ENCODE measurements around the gene MICAL2.

MICAL2 gene

GRCh38 chr11:12274558-12275197, 164.3 kb downstream of the MICAL2 start:
- TF ChIP-seq POLR2AphosphoS5 (IDR thresholded peaks at IDR 0.05; ENCODE audit: low read depth, low read length): no peak
- no peak for TF ChIP-seq POLR2A (IDR thresholded peaks at IDR 0.05; ENCODE audit: low read depth, low read length)
- TF ChIP-seq TAF1 (IDR thresholded peaks at IDR 0.05; ENCODE audit: low read depth, low read length): no peak
- no peak for TF ChIP-seq PAX5 (IDR thresholded peaks at IDR 0.05; ENCODE audit: insufficient read depth, low read length, severe bottlenecking)
- no peak for TF ChIP-seq POU2F2 (IDR thresholded peaks at IDR 0.05; ENCODE audit: low read depth, low read length)
- no peak for TF ChIP-seq SPI1 (IDR thresholded peaks at IDR 0.05; ENCODE audit: low read depth, low read length)
- no peak for FAIRE-seq
- DNase-seq (ENCODE audit: insufficient read length, low spot score): no peak

DNA sequence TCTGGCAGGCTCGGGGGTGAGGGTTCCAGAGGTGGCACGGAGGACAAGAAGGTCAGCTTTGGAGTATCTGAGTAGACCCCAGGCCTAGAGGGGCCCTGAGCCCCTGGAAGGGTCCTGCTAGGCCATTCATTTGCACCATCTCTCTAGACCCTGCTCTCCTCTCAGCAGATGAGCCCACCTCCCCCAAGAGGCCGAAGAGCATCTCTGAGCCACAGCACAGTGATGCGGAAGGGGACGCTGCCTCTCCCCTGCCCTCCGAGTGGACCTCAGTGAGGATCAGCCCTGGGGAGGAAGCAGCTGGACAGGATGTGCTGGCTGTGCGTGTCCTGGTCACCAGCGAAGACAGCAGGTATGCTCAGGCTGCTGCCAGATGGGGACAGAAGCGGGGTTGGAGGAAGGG, 165.4 kb downstream of the MICAL2 start:
- no peak for TF ChIP-seq POLR2AphosphoS5 (IDR thresholded peaks at IDR 0.05; ENCODE audit: low read depth, low read length)
- no peak for TF ChIP-seq POLR2A (IDR thresholded peaks at IDR 0.05; ENCODE audit: low read depth, low read length)
- no peak for TF ChIP-seq PAX5 (IDR thresholded peaks at IDR 0.05; ENCODE audit: insufficient read depth, low read length, severe bottlenecking)
- no peak for TF ChIP-seq SPI1 (IDR thresholded peaks at IDR 0.05; ENCODE audit: low read depth, low read length)
- no peak for TF ChIP-seq TAF1 (IDR thresholded peaks at IDR 0.05; ENCODE audit: low read depth, low read length)
- TF ChIP-seq POU2F2 (IDR thresholded peaks at IDR 0.05; ENCODE audit: low read depth, low read length): no peak
- FAIRE-seq: no peak
- DNase-seq (ENCODE audit: insufficient read length, low spot score): no peak

DNA sequence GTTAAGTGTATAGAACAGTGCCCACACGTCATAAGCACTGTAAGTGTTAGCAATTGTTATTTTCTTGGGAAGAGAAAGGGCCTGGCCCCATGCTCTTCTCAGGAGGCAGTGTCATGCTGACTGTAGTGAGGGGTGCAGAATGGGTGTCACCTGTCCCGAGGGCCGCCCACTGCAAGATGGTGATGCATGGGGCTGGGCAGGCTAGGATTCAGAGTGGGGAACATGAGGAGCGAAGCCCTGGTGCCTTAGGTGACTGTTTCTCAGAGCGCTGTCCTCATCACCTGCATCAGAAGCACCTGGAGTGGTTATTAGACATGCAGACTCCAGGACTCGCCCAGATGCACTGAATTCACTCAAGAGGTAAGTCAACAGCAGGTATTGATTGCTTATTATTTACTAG, 166.0 kb downstream of the MICAL2 start:
- DNase-seq (ENCODE audit: insufficient read length, low spot score) (no peak), FAIRE-seq (no peak)
- no peak for TF ChIP-seq TAF1 (IDR thresholded peaks at IDR 0.05; ENCODE audit: low read depth, low read length)
- TF ChIP-seq PAX5 (IDR thresholded peaks at IDR 0.05; ENCODE audit: insufficient read depth, low read length, severe bottlenecking): no peak
- TF ChIP-seq POU2F2 (IDR thresholded peaks at IDR 0.05; ENCODE audit: low read depth, low read length): no peak
- no peak for TF ChIP-seq POLR2A (IDR thresholded peaks at IDR 0.05; ENCODE audit: low read depth, low read length)
- TF ChIP-seq POLR2AphosphoS5 (IDR thresholded peaks at IDR 0.05; ENCODE audit: low read depth, low read length): no peak
- no peak for TF ChIP-seq SPI1 (IDR thresholded peaks at IDR 0.05; ENCODE audit: low read depth, low read length)

- DNase-seq (ENCODE audit: insufficient read length, low spot score): no peak
- no peak for FAIRE-seq
- TF ChIP-seq PAX5 (IDR thresholded peaks at IDR 0.05; ENCODE audit: insufficient read depth, low read length, severe bottlenecking): no peak
- no peak for TF ChIP-seq POLR2AphosphoS5 (IDR thresholded peaks at IDR 0.05; ENCODE audit: low read depth, low read length)
- no peak for TF ChIP-seq SPI1 (IDR thresholded peaks at IDR 0.05; ENCODE audit: low read depth, low read length)
- TF ChIP-seq TAF1 (IDR thresholded peaks at IDR 0.05; ENCODE audit: low read depth, low read length): no peak
- TF ChIP-seq POLR2A (IDR thresholded peaks at IDR 0.05; ENCODE audit: low read depth, low read length): no peak
- TF ChIP-seq POU2F2 (IDR thresholded peaks at IDR 0.05; ENCODE audit: low read depth, low read length): no peak
Observed at GRCh38 chr11:12276831-12277475, 166.6 kb downstream of the MICAL2 start.

GRCh38 chr11:12278766-12279671, 168.6 kb downstream of the MICAL2 start:
- TF ChIP-seq TAF1 (IDR thresholded peaks at IDR 0.05; ENCODE audit: low read depth, low read length): no peak
- no peak for TF ChIP-seq POLR2AphosphoS5 (IDR thresholded peaks at IDR 0.05; ENCODE audit: low read depth, low read length)
- no peak for TF ChIP-seq SPI1 (IDR thresholded peaks at IDR 0.05; ENCODE audit: low read depth, low read length)
- no peak for TF ChIP-seq PAX5 (IDR thresholded peaks at IDR 0.05; ENCODE audit: insufficient read depth, low read length, severe bottlenecking)
- TF ChIP-seq POU2F2 (IDR thresholded peaks at IDR 0.05; ENCODE audit: low read depth, low read length): no peak
- TF ChIP-seq POLR2A (IDR thresholded peaks at IDR 0.05; ENCODE audit: low read depth, low read length): no peak
- DNase-seq (ENCODE audit: insufficient read length, low spot score) (no peak), FAIRE-seq (no peak)

DNA sequence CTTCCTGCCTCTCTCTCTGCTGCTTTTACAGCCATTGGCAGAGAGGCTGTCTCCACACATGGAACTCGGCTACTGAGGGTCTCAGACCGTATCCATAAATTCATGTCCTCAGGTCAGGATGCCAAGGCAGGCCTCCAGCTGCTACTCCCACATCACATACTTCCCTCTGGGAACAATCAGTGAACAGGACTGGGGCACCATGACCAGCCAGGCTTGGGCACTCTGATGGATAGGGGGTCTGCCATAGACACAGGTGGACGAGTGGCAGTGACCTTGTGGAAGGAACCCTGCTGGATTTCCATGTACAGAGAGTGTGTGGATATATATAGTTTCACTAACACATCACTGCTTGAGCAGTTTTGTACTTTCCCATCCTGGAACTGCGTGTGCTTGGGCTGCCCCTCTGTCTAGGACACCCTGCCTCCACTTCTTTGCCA, 169.3 kb downstream of the MICAL2 start:
- FAIRE-seq (no peak), DNase-seq (ENCODE audit: insufficient read length, low spot score) (no peak)
- TF ChIP-seq POLR2A (IDR thresholded peaks at IDR 0.05; ENCODE audit: low read depth, low read length) (no peak), POLR2AphosphoS5 (IDR thresholded peaks at IDR 0.05; ENCODE audit: low read depth, low read length) (no peak), POU2F2 (IDR thresholded peaks at IDR 0.05; ENCODE audit: low read depth, low read length) (no peak), PAX5 (IDR thresholded peaks at IDR 0.05; ENCODE audit: insufficient read depth, low read length, severe bottlenecking) (no peak), SPI1 (IDR thresholded peaks at IDR 0.05; ENCODE audit: low read depth, low read length) (no peak)

DNA sequence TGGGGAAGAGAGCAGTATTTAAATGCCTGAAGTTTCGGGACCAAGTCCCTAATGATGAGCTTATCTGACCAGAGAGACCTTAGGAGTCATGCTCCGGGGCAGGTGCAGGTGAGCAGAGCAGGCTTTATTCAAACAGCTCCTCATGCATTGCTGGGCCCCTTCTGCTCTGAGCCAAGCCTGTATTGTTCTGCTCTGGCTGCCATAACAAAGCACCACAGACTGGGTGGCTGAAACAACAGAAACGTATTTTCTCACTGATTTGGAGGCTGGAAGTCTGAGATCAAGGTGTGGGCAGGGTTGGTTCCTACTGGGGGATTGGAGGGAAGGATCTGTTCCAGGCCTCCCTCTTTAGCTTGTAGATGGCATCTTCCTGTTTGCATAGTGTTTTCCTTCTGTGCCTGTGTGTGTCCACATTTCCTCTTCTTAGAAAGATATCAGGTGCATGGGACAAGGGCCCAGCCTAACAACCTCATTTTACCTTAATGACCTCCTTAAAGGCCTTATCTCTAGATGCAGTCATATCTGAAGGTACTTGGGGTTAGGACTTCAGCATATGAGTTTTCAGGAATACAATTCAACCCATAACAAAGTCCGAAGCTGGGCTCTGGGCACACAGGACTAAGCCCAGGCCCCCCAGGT, 169.9 kb downstream of the MICAL2 start:
- DNase-seq (ENCODE audit: insufficient read length, low spot score): no peak
- no peak for TF ChIP-seq POU2F2 (IDR thresholded peaks at IDR 0.05; ENCODE audit: low read depth, low read length)
- TF ChIP-seq POLR2A (IDR thresholded peaks at IDR 0.05; ENCODE audit: low read depth, low read length): no peak
- no peak for TF ChIP-seq POLR2AphosphoS5 (IDR thresholded peaks at IDR 0.05; ENCODE audit: low read depth, low read length)
- no peak for TF ChIP-seq TAF1 (IDR thresholded peaks at IDR 0.05; ENCODE audit: low read depth, low read length)
- TF ChIP-seq PAX5 (IDR thresholded peaks at IDR 0.05; ENCODE audit: insufficient read depth, low read length, severe bottlenecking): no peak
- no peak for TF ChIP-seq SPI1 (IDR thresholded peaks at IDR 0.05; ENCODE audit: low read depth, low read length)
- FAIRE-seq: no peak

GRCh38 chr11:12280838-12281565, 170.6 kb downstream of the MICAL2 start:
- DNase-seq (ENCODE audit: insufficient read length, low spot score) (no peak), FAIRE-seq (no peak)
- TF ChIP-seq POLR2A (IDR thresholded peaks at IDR 0.05; ENCODE audit: low read depth, low read length) (no peak), TAF1 (IDR thresholded peaks at IDR 0.05; ENCODE audit: low read depth, low read length) (no peak), SPI1 (IDR thresholded peaks at IDR 0.05; ENCODE audit: low read depth, low read length) (no peak), POU2F2 (IDR thresholded peaks at IDR 0.05; ENCODE audit: low read depth, low read length) (no peak), PAX5 (IDR thresholded peaks at IDR 0.05; ENCODE audit: insufficient read depth, low read length, severe bottlenecking) (no peak), POLR2AphosphoS5 (IDR thresholded peaks at IDR 0.05; ENCODE audit: low read depth, low read length) (no peak)
